ENCODE results near the gene MAPK1. TPM values are rescaled to one million over a fixed set of nuclear protein-coding genes. Genes with fewer than 3 reads are reported as not detected.
"Not testable (repeated sequence)": the region's sequence is repeated elsewhere in the genome, so short reads cannot be mapped to it uniquely, and the experiment has no call there.

The MAPK1 gene
- total and polyA plus RNA-seq, 2 experiments from 2014 or later = 72.3 to 76.0 TPM

GRCh38 chr22:21727159-21727558, 140.3 kb downstream of the MAPK1 start:
- no peaks in the 10 kb centered on the region for H4K20me1 ChIP-seq (ENCODE audit: insufficient read depth)
- no peaks in the 10 kb centered on the region for H3K9me3 ChIP-seq (ENCODE audit: low read depth)
- no peaks in the 10 kb centered on the region for H3K9me2 ChIP-seq (ENCODE audit: insufficient read depth)
- in situ Hi-C loops (cut with MboI) = no loop called here
- no peaks in the 10 kb centered on the region for H3F3A ChIP-seq (ENCODE audit: insufficient read depth)
- no peaks in the 10 kb centered on the region for H3K36me3 ChIP-seq (ENCODE audit: low read depth)
- H3K4me1 ChIP-seq (ENCODE audit: insufficient read depth) = no peaks in the 10 kb centered on the region
- no peak overlapping the region for H3K4me3 ChIP-seq
- no peak overlapping the region for H2AFZ ChIP-seq
- H3K9ac ChIP-seq = no peak overlapping the region
- no peak for DNase-seq
- H3K79me2 ChIP-seq (ENCODE audit: insufficient read depth) = no peaks in the 10 kb centered on the region
- TF ChIP-seq EZH2phosphoT487 (IDR thresholded peaks at IDR 0.05; ENCODE audit: insufficient read depth, low read depth) (no peak), EZH2 (IDR thresholded peaks at IDR 0.05; ENCODE audit: insufficient read depth, poor library complexity, severe bottlenecking) (no peak)
- no peak overlapping the region for H3K27ac ChIP-seq
- 78% methylated on average over 4 of the region's 4 CpGs for WGBS, 2 experiments (ENCODE audit: low coverage in 1 of 2, low lambda C conversion rate in 2 of 2, missing lambda C conversion rate in 2 of 2)
- H3K4me2 ChIP-seq (ENCODE audit: unreplicated experiment) = no peak overlapping the region
- no peaks in the 10 kb centered on the region for H3K27me3 ChIP-seq (replicated peaks; ENCODE audit: insufficient read depth)

GRCh38 chr22:21726650-21727049, 140.8 kb downstream of the MAPK1 start:
- no peaks in the 10 kb centered on the region for H3K4me1 ChIP-seq (ENCODE audit: insufficient read depth)
- no peak overlapping the region for H3K4me3 ChIP-seq
- H3F3A ChIP-seq (ENCODE audit: insufficient read depth) = no peaks in the 10 kb centered on the region
- H2AFZ ChIP-seq = no peak overlapping the region
- in situ Hi-C loops (cut with MboI) = no loop called here
- no peak overlapping the region for H3K27ac ChIP-seq
- TF ChIP-seq EZH2 (IDR thresholded peaks at IDR 0.05; ENCODE audit: insufficient read depth, poor library complexity, severe bottlenecking) = no peak
- no peak for TF ChIP-seq EZH2phosphoT487 (IDR thresholded peaks at IDR 0.05; ENCODE audit: insufficient read depth, low read depth)
- H3K79me2 ChIP-seq (ENCODE audit: insufficient read depth) = no peaks in the 10 kb centered on the region
- no peak for DNase-seq
- H4K20me1 ChIP-seq (ENCODE audit: insufficient read depth) = no peaks in the 10 kb centered on the region
- 78 to 85% methylated on average over 5 of the region's 5 CpGs for WGBS, 2 experiments (ENCODE audit: low coverage in 1 of 2, low lambda C conversion rate in 2 of 2, missing lambda C conversion rate in 2 of 2)
- H3K36me3 ChIP-seq (ENCODE audit: low read depth) = no peaks in the 10 kb centered on the region
- H3K9me2 ChIP-seq (ENCODE audit: insufficient read depth) = no peaks in the 10 kb centered on the region
- H3K9ac ChIP-seq = no peak overlapping the region
- H3K9me3 ChIP-seq (ENCODE audit: low read depth) = no peaks in the 10 kb centered on the region
- no peak overlapping the region for H3K4me2 ChIP-seq (ENCODE audit: unreplicated experiment)
- H3K27me3 ChIP-seq (replicated peaks; ENCODE audit: insufficient read depth) = no peaks in the 10 kb centered on the region

- H3K27me3 ChIP-seq (replicated peaks; ENCODE audit: insufficient read depth) = no peaks in the 10 kb centered on the region
- H3K4me1 ChIP-seq (ENCODE audit: insufficient read depth) = no peaks in the 10 kb centered on the region
- H3K4me2 ChIP-seq (ENCODE audit: unreplicated experiment) = no peak overlapping the region
- no peak overlapping the region for H3K9ac ChIP-seq
- H3K9me2 ChIP-seq (ENCODE audit: insufficient read depth) = no peaks in the 10 kb centered on the region
- no peak overlapping the region for H2AFZ ChIP-seq
- H4K20me1 ChIP-seq (ENCODE audit: insufficient read depth) = no peaks in the 10 kb centered on the region
- H3K36me3 ChIP-seq (ENCODE audit: low read depth) = no peaks in the 10 kb centered on the region
- H3K9me3 ChIP-seq (ENCODE audit: low read depth) = no peaks in the 10 kb centered on the region
- H3K27ac ChIP-seq = no peak overlapping the region
- WGBS, 2 experiments (ENCODE audit: low coverage in 1 of 2, low lambda C conversion rate in 2 of 2, missing lambda C conversion rate in 2 of 2) = 85% methylated on average over 19 of the region's 19 CpGs
- no peaks in the 10 kb centered on the region for H3F3A ChIP-seq (ENCODE audit: insufficient read depth)
- in situ Hi-C loops (cut with MboI) = no loop called here
- no peak overlapping the region for H3K4me3 ChIP-seq
- TF ChIP-seq EZH2phosphoT487 (IDR thresholded peaks at IDR 0.05; ENCODE audit: insufficient read depth, low read depth) = no peak
- no peak for TF ChIP-seq EZH2 (IDR thresholded peaks at IDR 0.05; ENCODE audit: insufficient read depth, poor library complexity, severe bottlenecking)
- no peaks in the 10 kb centered on the region for H3K79me2 ChIP-seq (ENCODE audit: insufficient read depth)
- DNase-seq = no peak
These were observed 141.3 kb downstream of the MAPK1 start for GRCh38 chr22:21725956-21726649.

- H3K9ac ChIP-seq; H3K27ac ChIP-seq; H3K4me1 ChIP-seq (ENCODE audit: insufficient read depth); H3K9me3 ChIP-seq (ENCODE audit: low read depth); H3K27me3 ChIP-seq (replicated peaks; ENCODE audit: insufficient read depth); H4K20me1 ChIP-seq (ENCODE audit: insufficient read depth); DNase-seq; H2AFZ ChIP-seq; H3K36me3 ChIP-seq (ENCODE audit: low read depth); H3F3A ChIP-seq (ENCODE audit: insufficient read depth); H3K4me2 ChIP-seq (ENCODE audit: unreplicated experiment); H3K4me3 ChIP-seq; H3K9me2 ChIP-seq (ENCODE audit: insufficient read depth); in situ Hi-C loops (cut with MboI); H3K79me2 ChIP-seq (ENCODE audit: insufficient read depth): not testable (repeated sequence)
- WGBS, 2 experiments (ENCODE audit: low coverage in 1 of 2, low lambda C conversion rate in 2 of 2, missing lambda C conversion rate in 2 of 2) = 70 to 76% methylated on average over 3 of the region's 3 CpGs
These were observed 142.9 kb downstream of the MAPK1 start for GRCh38 chr22:21724496-21724895.

GRCh38 chr22:21721195-21721852, 146.1 kb downstream of the MAPK1 start:
- H3K4me2 ChIP-seq (ENCODE audit: unreplicated experiment); H3K27ac ChIP-seq; H3K9ac ChIP-seq; H2AFZ ChIP-seq; H3F3A ChIP-seq (ENCODE audit: insufficient read depth); H3K27me3 ChIP-seq (replicated peaks; ENCODE audit: insufficient read depth); H3K4me1 ChIP-seq (ENCODE audit: insufficient read depth); H3K79me2 ChIP-seq (ENCODE audit: insufficient read depth); H3K36me3 ChIP-seq (ENCODE audit: low read depth); H3K9me2 ChIP-seq (ENCODE audit: insufficient read depth); H3K9me3 ChIP-seq (ENCODE audit: low read depth); in situ Hi-C loops (cut with MboI); H4K20me1 ChIP-seq (ENCODE audit: insufficient read depth); DNase-seq; H3K4me3 ChIP-seq: not testable (repeated sequence)
- WGBS, 2 experiments (ENCODE audit: low coverage in 1 of 2, low lambda C conversion rate in 2 of 2, missing lambda C conversion rate in 2 of 2) = 88 to 90% methylated on average over 15 of the region's 15 CpGs

- H4K20me1 ChIP-seq (ENCODE audit: insufficient read depth); DNase-seq; H3K27ac ChIP-seq; H3K36me3 ChIP-seq (ENCODE audit: low read depth); H3K9ac ChIP-seq; H3K9me3 ChIP-seq (ENCODE audit: low read depth); H3K79me2 ChIP-seq (ENCODE audit: insufficient read depth); H2AFZ ChIP-seq; in situ Hi-C loops (cut with MboI); H3K4me3 ChIP-seq; H3K9me2 ChIP-seq (ENCODE audit: insufficient read depth); H3F3A ChIP-seq (ENCODE audit: insufficient read depth); H3K4me1 ChIP-seq (ENCODE audit: insufficient read depth); H3K27me3 ChIP-seq (replicated peaks; ENCODE audit: insufficient read depth); H3K4me2 ChIP-seq (ENCODE audit: unreplicated experiment): not testable (repeated sequence)
- WGBS, 2 experiments (ENCODE audit: low coverage in 1 of 2, low lambda C conversion rate in 2 of 2, missing lambda C conversion rate in 2 of 2) = 88 to 90% methylated on average over 10 of the region's 10 CpGs
These were observed 147.1 kb downstream of the MAPK1 start for GRCh38 chr22:21720191-21720859.
